Skeletal muscle tissue (tissue), 4 donors: Measurements from ENCODE around the gene ELN. TPM values are rescaled to one million over a fixed set of nuclear protein-coding genes. Genes with fewer than 3 reads are reported as not detected.

Experiments
- H3K27ac ChIP-seq: one replicate; pipeline ENCODE4 v1.7.0; 2013; ENCODE audit warnings: mild to moderate bottlenecking, low read depth, low read length, inconsistent platforms
- H3K27me3 ChIP-seq, 3 donors: one replicate each; pipeline ENCODE4 v1.7.0; 2013; ENCODE audit warnings: low read length in 3 of 3; ENCODE audit not compliant: control insufficient read depth in 3 of 3, insufficient read depth in 3 of 3
- H3K36me3 ChIP-seq, 3 donors: one replicate each; pipeline ENCODE4 v1.7.0; 2013; ENCODE audit warnings: low read length in 3 of 3; ENCODE audit not compliant: control insufficient read depth in 3 of 3, insufficient read depth in 3 of 3
- H3K4me1 ChIP-seq, 3 donors: one replicate each; pipeline ENCODE4 v1.7.0; 2013; ENCODE audit warnings: low read length in 3 of 3, mild to moderate bottlenecking in 3 of 3; ENCODE audit not compliant: control insufficient read depth in 3 of 3, insufficient read depth in 3 of 3
- H3K4me3 ChIP-seq, 3 donors: one replicate each; pipeline ENCODE4 v1.7.0; 2013; ENCODE audit warnings: low read length in 3 of 3
- H3K9ac ChIP-seq, 3 donors: one replicate each; pipeline ENCODE4 v1.7.0; 2013; ENCODE audit warnings: low read length in 3 of 3, mild to moderate bottlenecking in 3 of 3, moderate library complexity in 2 of 3, low read depth in 1 of 3
- H3K9me3 ChIP-seq, 3 donors: one replicate each; pipeline ENCODE4 v1.7.0; 2013; ENCODE audit warnings: low read length in 3 of 3; ENCODE audit not compliant: control insufficient read depth in 3 of 3
- total RNA-seq: library from RNA; depleted of rRNA; stranded (reverse); fragments of >200 nt; gene quantifications from one replicate; pipeline ENCODE4 v1.2.3, GENCODE V29; 2014
- donor health status: Osteomylitis.

Gene ELN
- total RNA-seq, 1 donor from 2014 or later, result 107 TPM

DNA sequence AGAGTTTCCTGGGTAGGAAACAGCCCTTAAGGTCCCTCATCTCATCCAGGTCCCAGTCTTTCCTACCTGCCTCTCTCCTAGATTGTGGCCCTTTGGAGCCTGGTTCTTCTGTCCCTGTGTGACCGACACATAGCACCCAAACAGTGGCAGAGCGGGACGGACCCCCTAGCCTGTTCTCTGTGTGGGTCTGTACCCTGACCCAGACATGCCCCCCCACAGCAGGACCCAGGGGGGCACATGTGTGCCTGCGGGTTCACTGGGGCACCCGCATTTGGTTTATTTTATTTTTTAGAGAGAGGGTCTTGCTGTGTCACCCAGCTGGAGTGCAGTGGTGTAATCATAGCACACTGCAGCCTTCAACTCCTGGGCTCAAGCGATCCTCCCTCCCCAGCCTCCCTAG lies 67.2 kb downstream of the ELN start:
- Histone ChIP-seq H3K27me3 (no peaks in the 10 kb centered on the region), H3K4me1 (peaks cover 26 to 29% (median 27%) of the 10 kb centered on the region in 3 donors), H3K9me3 (no peaks in the 10 kb centered on the region), H3K36me3 (peaks cover 8 to 22% (median 9%) of the 10 kb centered on the region in 3 donors), H3K4me3 (peak overlapping the region in 1 of 3 donors; percentile 33), H3K27ac (peak overlapping the region; percentile 47), H3K9ac (peak overlapping the region in 1 of 3 donors; percentile 33)

DNA sequence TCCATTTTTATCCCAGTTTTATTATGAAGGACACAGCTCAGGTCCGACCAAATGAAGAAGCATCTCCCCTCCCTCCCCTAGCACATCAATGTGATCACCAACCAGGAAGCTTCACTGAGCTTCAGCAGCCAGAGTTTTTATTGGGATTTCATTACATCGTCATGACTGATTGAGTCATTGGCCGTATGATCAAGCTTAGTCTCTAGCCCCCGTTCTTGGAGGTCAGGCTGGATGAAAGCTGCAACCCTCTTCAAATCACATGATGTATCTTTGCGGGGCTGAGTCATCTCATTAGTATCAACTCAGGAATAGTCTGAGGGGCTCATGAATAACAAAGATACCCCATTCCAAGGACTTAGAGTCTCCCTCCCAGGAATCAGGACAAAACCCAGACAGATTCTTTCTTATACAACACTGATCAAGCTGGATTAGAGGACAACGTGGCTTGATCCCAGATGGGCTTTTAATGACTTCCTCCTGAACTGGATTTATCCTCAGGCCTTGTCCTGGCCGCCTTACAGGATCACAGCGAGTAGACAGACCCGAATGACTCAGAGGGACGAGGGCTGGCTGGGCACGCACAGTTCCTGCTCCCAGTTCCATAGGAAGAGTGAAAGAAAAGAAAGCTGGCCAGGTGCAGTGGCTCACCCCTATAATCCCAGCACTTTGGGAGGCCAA lies 70.1 kb downstream of the ELN start:
- H3K36me3 ChIP-seq, result peaks cover 14 to 37% (median 16%) of the 10 kb centered on the region in 3 donors
- H3K27ac ChIP-seq, result peak overlapping the region; percentile 57
- H3K4me1 ChIP-seq, result peaks cover 16 to 19% (median 19%) of the 10 kb centered on the region in 3 donors
- H3K9ac ChIP-seq, result no peak overlapping the region
- H3K9me3 ChIP-seq, result no peaks in the 10 kb centered on the region
- no peak overlapping the region for H3K4me3 ChIP-seq
- no peaks in the 10 kb centered on the region for H3K27me3 ChIP-seq

DNA sequence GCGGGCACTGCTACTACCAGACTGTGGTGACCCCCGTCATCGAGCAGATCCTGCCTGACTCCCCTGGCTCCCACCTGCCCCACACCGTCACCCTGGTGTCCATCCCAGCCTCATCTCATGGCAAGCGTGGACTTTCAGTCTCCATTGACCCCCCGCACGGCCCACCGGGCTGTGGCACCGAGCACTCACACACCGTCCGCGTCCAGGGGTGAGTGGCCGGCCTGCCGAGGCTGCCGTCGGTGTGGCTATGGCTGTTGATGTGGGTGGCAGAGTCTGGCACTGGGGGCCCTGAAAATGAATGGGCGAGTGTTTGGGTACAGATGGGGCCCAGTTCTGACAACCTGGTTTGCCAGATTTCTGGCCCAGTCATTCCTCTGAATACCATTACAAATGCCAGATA lies 71.1 kb downstream of the ELN start:
- H3K27me3 ChIP-seq, result no peaks in the 10 kb centered on the region
- no peak overlapping the region for H3K9ac ChIP-seq
- H3K9me3 ChIP-seq, result no peaks in the 10 kb centered on the region
- peaks cover 14 to 37% (median 18%) of the 10 kb centered on the region in 3 donors for H3K36me3 ChIP-seq
- H3K4me1 ChIP-seq, result peaks cover 7 to 11% (median 11%) of the 10 kb centered on the region in 3 donors
- peak overlapping the region; percentile 57 for H3K27ac ChIP-seq
- no peak overlapping the region for H3K4me3 ChIP-seq

- peaks cover 4 to 11% (median 6%) of the 10 kb centered on the region in 3 donors for H3K4me1 ChIP-seq
- H3K36me3 ChIP-seq, result peaks cover 22 to 42% (median 26%) of the 10 kb centered on the region in 3 donors
- H3K27ac ChIP-seq, result no peak overlapping the region
- H3K4me3 ChIP-seq, result no peak overlapping the region
- H3K27me3 ChIP-seq, result no peaks in the 10 kb centered on the region
- H3K9ac ChIP-seq, result no peak overlapping the region
- no peaks in the 10 kb centered on the region for H3K9me3 ChIP-seq
These were observed 73.2 kb downstream of the ELN start for GRCh38 chr7:74101061-74101681.

GRCh38 chr7:74103219-74103772 lies 75.3 kb downstream of the ELN start:
- Histone ChIP-seq H3K27ac (no peak overlapping the region), H3K4me3 (no peak overlapping the region), H3K4me1 (peaks cover 4 to 8% (median 6%) of the 10 kb centered on the region in 3 donors), H3K27me3 (no peaks in the 10 kb centered on the region), H3K9ac (no peak overlapping the region), H3K36me3 (peaks cover 30 to 43% (median 39%) of the 10 kb centered on the region in 3 donors), H3K9me3 (no peaks in the 10 kb centered on the region)

- Histone ChIP-seq H3K4me1 (peaks cover 4 to 6% (median 5%) of the 10 kb centered on the region in 3 donors), H3K9me3 (no peaks in the 10 kb centered on the region), H3K27ac (peak overlapping the region; percentile 9), H3K27me3 (no peaks in the 10 kb centered on the region), H3K9ac (peak overlapping the region in 1 of 3 donors; percentile 45), H3K4me3 (no peak overlapping the region), H3K36me3 (peaks cover 36 to 50% (median 44%) of the 10 kb centered on the region in 3 donors)
These were observed 76.7 kb downstream of the ELN start for GRCh38 chr7:74104702-74105101.

GRCh38 chr7:74105992-74106391 lies 78.0 kb downstream of the ELN start:
- H3K27ac ChIP-seq, result no peak overlapping the region
- no peak overlapping the region for H3K9ac ChIP-seq
- no peaks in the 10 kb centered on the region for H3K9me3 ChIP-seq
- H3K36me3 ChIP-seq, result peaks cover 39 to 56% (median 45%) of the 10 kb centered on the region in 3 donors
- no peaks in the 10 kb centered on the region for H3K27me3 ChIP-seq
- H3K4me3 ChIP-seq, result no peak overlapping the region
- H3K4me1 ChIP-seq, result peaks cover 4 to 6% (median 5%) of the 10 kb centered on the region in 3 donors

DNA sequence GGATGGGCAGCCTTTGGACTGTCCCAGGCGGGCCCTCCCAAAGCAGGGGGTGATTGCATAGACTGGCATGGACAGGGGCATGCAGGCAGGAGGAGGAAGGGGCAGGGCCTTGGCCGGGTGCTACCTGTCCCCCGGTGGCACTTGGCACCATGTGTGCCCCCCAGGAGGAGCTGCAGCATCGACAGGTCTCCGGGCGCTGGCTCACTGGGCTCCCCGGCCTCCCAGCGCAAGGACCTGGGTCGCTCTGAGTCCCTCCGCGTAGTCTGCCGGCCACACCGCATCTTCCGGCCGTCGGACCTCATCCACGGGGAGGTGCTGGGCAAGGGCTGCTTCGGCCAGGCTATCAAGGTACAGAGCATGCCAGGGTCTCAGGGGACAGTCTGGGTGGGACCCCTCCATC lies 78.9 kb downstream of the ELN start:
- Histone ChIP-seq H3K9ac (no peak overlapping the region), H3K27ac (no peak overlapping the region)

DNA sequence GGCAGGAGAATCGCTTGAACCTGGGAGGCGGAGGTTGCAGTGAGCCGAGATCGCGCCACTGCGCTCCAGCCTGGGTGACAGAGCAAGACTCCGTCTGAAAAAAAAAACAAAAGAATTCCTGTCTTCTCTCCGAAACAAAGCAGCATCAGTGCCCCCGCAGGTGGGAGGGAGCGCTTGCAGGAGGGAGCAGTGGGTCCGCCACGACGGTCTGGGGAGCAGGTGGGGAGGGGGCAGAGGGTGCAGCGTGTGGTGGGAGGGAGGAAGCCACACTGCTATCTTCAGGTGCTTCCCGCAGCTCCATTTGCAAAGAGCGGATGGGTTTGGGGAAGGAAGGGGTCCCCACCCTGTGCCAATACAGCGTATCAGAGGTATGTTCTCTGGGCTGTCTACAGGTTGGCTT lies 87.4 kb downstream of the ELN start:
- Histone ChIP-seq H3K36me3 (peaks cover 34 to 42% (median 39%) of the 10 kb centered on the region in 3 donors), H3K4me1 (no peaks in the 10 kb centered on the region)

More for the DNA sequence above, 78.9 kb downstream of the ELN start:
- H3K36me3 ChIP-seq, result peaks cover 43 to 59% (median 49%) of the 10 kb centered on the region in 3 donors
- H3K27me3 ChIP-seq, result no peaks in the 10 kb centered on the region
- no peak overlapping the region for H3K4me3 ChIP-seq
- H3K9me3 ChIP-seq, result no peaks in the 10 kb centered on the region
- H3K4me1 ChIP-seq, result peaks cover 4 to 6% (median 5%) of the 10 kb centered on the region in 3 donors

GRCh38 chr7:74116356-74116755 lies 88.4 kb downstream of the ELN start:
- Histone ChIP-seq H3K4me1 (no peaks in the 10 kb centered on the region), H3K4me3 (no peak overlapping the region), H3K9ac (no peak overlapping the region), H3K9me3 (peaks cover 0 to 3% (median 0%) of the 10 kb centered on the region in 3 donors), H3K27ac (no peak overlapping the region), H3K27me3 (no peaks in the 10 kb centered on the region), H3K36me3 (peaks cover 39 to 47% (median 39%) of the 10 kb centered on the region in 3 donors)

More for the DNA sequence above, 87.4 kb downstream of the ELN start:
- Histone ChIP-seq H3K27me3 (no peaks in the 10 kb centered on the region), H3K9ac (no peak overlapping the region), H3K9me3 (peaks cover 0 to 3% (median 0%) of the 10 kb centered on the region in 3 donors), H3K27ac (no peak overlapping the region), H3K4me3 (no peak overlapping the region)
